HG02870 (cell line): ENCODE data around the gene DAPK3.
"Not testable (repeated sequence)": the region's sequence is repeated elsewhere in the genome, so short reads cannot be mapped to it uniquely, and the experiment has no call there.

Experiments used
- ATAC-seq: cut with Tn5 transposase; IDR thresholded peaks from one replicate; pipeline ENCODE4 v1.9.1; 2021; ENCODE audit warnings: mild to moderate bottlenecking, moderate library complexity; ENCODE audit not compliant: unreplicated experiment

Gene DAPK3

DNA sequence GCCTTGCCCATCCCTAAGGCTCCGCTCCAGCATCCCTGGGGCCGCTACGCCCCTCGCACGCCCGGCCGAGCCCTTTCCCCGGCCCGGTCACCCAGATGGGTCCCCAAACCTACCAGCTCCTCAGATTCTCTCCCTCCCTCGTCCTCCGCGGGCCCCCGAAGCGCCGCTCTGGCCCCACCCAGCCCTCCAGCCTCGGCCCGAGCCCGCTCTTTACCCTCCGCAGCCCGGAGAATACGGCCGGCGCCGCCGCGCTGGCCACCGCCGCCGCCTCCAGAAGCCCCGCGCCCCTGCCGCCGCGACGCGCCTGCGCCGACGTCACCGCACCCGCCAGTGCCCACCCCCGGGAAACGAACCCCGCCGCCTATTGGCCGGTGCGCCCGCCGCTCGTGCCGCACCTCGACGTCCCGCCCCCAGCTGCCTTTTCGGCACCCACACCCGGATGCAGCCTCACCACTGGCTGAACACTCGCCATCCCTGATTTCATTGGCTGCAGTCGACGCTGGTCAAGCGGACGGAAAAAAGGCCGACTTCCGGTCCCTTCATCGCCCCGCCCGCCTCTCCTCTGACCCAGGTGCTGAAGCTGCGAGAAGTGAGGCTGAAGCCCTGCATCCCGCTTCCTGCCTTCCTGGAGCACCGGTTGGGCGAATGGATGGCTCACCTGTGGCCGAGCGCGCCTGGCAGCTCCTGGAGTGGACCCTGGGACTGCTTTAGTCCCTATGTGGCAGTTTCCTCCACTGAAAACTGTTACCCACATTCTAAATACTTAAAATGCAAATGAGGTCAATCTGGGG lies at the start of gene DAPK3:
DAPK3 (minus strand) TSS at position 292 of the 791 bp plus-strand sequence. CDS start 1,364 bp downstream, outside the sequence.
- peak; percentile 92 for ATAC-seq

- no peak for ATAC-seq
Measured at GRCh38 chr19:4019578-4019977, 48.7 kb upstream of the DAPK3 start.

GRCh38 chr19:4018775-4019504 lies 48.0 kb upstream of the DAPK3 start:
- no peak for ATAC-seq

DNA sequence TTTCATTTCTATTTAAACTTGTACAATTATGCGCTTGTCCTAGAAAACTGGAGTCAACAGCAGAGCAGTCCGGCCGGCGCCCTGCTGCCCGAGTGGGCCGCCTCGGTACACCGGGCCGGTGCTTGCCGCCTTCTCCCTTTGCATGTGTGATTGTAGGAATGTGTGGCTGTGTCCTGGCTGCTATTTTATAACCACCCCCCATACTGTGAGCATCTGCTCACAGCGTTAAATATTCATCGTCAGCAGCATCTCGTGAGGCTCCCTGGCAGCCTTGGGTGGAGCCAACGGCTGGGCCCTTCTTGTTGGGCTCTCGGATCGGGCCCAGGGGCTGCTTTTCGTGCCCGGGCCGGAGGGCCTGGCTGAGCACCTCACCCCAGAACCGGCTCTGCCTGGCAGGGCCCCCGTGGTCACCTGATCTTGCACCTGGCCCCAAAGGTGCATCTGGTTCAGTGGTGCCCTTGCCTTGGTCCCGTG lies 47.3 kb upstream of the DAPK3 start:
- no peak for ATAC-seq

- ATAC-seq = no peak
Measured at GRCh38 chr19:4016903-4017638, 46.2 kb upstream of the DAPK3 start.

GRCh38 chr19:4016486-4016885 lies 45.6 kb upstream of the DAPK3 start:
- no peak for ATAC-seq

GRCh38 chr19:4015705-4016402 lies 45.0 kb upstream of the DAPK3 start:
- ATAC-seq = no peak

DNA sequence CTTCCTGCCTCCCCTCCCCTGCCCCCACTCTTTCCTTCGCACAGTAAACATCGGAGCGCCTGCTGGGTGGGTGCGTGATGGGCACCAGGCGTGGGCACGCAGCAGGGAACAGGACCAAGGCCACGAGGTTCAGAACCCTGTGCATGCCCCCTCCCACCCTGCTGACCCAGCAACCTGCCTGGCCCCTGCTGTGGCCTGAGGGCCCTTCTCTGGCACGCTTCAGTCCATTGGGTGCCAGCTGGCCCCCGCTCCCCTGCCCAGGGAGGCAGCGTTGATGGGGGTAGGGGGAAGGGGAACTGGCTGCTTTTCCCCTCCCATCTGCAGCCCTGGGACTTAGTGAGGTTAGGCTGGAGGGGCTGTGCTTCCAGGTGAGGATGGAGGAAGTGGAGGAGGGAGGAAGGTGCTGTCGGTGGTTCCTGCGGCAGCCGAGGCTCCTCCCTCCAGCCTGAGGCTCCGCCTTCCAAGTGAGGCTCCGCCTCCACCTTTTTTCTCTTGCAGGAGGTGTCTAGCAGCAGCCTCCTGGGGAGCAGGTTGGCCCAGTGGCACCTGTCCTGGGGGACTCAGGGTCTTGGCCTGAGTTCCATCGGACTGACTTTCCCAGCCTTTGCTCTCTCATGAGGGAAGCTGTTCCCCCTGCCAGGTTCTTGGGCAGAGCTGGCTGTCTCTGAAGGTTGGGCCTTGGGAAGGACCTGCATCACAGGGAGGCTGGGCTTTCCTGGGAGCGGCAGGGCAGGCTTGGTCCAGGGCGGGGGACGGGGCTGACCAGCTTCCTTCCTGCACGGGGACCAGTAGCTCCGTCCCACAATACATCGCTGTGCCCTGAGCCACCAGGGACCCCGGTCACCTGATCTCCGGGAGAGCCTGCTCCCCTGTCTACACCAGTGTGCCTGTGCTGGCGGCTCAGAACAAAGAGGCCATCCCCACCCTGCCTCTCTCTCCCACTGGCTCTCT lies 43.9 kb upstream of the DAPK3 start:
- no peak for ATAC-seq

- ATAC-seq = no peak
Measured at GRCh38 chr19:4013886-4014540, 43.1 kb upstream of the DAPK3 start.

GRCh38 chr19:4012975-4013634 lies 42.2 kb upstream of the DAPK3 start:
- no peak for ATAC-seq

DNA sequence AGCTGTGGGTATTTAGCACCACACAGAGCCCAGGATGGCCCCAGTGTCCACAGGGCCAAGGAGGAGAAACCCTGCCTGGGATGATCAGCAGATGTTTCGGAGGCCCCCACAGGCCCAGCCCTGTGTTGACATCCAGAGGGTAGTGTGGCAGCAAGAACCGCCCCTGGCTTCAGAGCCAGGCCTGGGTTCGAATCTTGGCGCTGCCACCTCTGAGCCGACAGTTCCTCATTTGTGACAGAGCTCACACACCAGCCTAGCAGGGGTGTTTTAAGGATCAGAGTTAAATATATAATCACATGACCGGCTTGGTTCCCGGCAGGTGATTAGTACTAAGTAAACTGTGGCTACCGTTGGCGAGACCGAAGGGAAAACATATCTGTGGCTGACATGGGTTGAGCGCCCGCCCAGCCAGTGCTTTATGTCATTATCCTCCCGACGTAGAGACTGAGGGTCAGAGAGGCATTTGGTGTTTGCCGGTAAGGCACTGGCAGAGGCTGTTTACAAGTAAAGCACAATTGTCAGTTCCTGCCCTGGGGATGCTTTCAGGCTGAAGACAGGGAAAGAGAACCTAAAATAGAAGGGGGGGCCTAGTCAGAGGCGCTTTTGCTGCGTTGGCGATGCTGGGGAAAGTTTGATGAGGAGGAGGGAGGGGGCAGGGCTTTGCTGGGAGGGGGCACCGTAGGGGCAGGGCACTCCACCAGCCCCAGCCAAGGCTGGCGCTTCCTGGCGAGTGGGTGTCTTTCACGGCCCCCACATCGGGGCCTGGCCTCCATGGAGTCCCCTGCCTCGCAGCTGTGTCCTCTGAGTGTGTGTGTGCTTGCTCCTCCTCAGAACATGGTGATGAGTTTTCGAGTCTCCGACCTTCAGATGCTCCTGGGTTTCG lies 41.4 kb upstream of the DAPK3 start:
- no peak for ATAC-seq

- not testable (repeated sequence) for ATAC-seq
Measured at GRCh38 chr19:4011430-4011829, 40.5 kb upstream of the DAPK3 start.

- no peak for ATAC-seq
Measured at GRCh38 chr19:4010808-4011110, 39.9 kb upstream of the DAPK3 start.

GRCh38 chr19:4009990-4010807 lies 39.3 kb upstream of the DAPK3 start:
- no peak for ATAC-seq

GRCh38 chr19:4007836-4008539 lies 37.1 kb upstream of the DAPK3 start:
- peak; percentile 10 for ATAC-seq
